GM18868 (cell line): ENCODE data around the gene TNFRSF14.

Experiments used
- ATAC-seq: cut with Tn5 transposase; IDR thresholded peaks from one replicate; pipeline ENCODE4 v1.9.1; 2021; ENCODE audit warnings: mild to moderate bottlenecking, moderate library complexity; ENCODE audit not compliant: unreplicated experiment

Gene TNFRSF14

DNA sequence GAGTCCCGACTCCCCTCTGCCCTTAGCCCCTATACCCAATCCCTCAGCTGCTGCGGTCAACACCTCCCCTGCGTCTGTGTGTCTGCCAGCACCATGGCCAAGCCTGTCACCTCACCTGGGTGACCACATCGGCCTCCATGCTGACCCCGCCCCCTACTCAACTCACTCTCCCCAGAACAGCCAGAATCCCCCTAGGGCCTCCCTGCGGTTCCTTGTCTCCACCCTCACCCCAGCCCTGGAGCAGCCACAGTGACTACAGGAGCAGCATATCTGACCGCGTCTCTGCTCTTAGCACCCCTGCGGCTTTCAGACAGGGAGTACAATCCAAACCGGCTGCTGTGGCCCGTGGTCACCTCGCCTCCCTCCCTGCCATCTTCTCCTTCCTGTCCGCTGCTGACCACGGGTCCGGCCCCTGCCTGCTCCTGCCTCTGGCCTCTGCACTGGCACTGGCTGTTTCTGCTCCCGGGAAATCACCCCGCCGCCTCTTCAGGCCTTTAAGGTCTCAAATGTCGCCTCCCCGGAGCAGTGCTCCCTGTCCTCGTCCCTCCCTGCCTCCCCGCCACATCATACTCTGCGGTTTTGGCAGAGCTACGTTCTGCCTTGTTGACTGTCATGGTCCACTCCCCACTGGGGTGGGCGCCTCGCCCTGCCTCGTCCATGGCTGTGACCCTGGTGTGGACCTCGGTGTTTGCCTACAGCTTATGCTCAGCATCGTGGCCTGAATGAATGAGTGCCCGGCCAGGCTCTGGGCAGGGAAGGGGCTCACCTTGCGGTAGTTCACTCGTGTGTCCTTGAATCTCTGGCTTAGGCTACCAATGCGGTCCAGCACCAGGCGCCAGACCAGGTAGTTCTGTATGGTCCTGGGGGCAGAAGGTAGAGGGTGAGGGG is 41.5 kb downstream of the TNFRSF14 start:
- ATAC-seq = no peak

- ATAC-seq = no peak
Observed at GRCh38 chr1:2598329-2598931, 42.3 kb downstream of the TNFRSF14 start.

DNA sequence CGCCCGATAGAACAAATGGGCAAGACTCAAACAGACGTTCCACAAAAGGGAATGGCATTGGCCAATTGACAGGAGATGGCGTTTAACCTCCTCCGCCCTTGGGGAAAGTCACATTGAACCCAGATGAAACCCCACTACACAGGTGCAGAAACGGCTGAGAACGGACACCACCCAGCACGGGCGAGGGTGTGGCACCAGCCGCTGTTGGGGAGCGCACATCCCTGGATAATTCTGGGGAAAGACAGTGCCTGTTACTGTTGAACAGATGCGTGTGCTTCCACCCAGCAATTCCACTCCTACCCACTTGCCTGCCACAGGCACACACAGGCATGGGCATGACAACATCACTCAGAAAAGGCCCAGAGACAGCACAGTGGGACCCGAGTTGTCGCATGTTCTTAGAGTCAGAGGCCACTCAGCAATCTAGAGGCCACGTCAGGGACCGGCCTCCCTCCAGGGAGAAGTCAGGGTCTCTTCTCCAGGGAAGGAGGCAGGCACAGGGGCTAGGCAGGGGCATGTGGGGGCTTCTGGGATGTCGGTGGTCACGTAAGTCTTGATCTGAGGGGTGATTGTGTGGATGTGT is 45.6 kb downstream of the TNFRSF14 start:
- no peak for ATAC-seq

- ATAC-seq = no peak
Observed at GRCh38 chr1:2602311-2602835, 46.2 kb downstream of the TNFRSF14 start.

DNA sequence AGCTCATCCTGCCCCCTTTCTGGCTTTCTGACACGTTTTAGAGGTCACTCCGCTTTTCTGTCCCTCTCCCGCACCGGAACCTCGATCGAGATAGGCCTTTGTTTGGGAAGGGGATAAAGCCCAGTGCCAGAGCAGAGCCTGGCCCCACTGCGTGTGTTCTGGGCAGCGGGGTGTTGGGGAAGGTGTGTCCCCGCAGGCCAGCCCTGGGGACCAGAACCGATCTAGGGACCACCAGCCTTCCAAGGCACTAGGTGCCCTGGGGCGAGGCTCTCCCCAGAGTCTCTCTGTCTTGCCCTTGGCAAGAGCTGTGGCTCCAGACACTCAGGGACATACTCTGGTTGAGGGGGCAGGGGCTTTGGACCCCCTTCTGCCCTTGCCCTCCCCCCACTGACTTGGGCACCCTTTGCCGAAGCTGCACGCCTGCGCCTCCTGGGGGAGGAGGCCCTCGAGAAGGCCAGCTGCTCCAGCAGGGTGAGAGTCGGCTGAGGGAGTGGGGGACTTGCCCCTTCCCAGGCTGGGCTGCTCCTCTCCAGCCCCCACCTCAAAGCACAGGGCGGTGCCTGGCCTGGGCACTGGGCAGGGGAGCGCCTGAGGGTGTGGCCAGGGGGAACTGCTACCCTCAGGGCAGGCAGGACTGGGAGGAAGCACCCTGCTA is 46.8 kb downstream of the TNFRSF14 start:
- ATAC-seq = no peak

DNA sequence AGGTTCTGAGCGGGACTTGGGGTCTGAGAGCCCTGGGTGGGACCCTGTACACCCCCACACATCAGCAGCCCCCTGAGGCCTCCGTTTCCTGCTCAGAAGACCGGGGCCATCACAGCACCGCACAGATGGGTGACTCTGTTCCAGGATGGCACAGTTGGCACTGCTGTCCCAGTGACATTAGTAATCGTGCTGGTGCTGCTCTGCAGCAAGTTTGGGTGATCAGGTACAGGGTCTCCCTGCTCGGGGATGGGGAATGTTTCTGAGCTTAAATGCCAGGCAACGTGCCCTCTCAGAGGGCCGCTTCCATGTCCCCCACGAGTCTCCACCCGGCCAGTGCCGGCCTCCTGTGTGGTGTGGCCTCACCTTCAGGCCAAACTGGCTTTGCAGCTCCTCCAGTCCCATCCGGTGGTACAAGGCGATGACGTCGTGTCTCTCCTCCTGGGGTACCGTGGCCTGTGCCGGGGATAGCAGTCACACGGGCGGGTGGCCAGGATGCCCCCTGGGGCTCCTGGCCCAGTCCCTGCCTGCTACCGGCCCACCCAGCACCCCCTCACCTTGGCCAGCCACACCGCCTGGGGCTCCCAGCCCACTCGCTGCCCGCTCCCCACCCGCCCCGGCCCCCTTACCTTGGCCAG is 47.5 kb downstream of the TNFRSF14 start:
- no peak for ATAC-seq

GRCh38 chr1:2604156-2604843 is 48.1 kb downstream of the TNFRSF14 start:
- no peak for ATAC-seq

DNA sequence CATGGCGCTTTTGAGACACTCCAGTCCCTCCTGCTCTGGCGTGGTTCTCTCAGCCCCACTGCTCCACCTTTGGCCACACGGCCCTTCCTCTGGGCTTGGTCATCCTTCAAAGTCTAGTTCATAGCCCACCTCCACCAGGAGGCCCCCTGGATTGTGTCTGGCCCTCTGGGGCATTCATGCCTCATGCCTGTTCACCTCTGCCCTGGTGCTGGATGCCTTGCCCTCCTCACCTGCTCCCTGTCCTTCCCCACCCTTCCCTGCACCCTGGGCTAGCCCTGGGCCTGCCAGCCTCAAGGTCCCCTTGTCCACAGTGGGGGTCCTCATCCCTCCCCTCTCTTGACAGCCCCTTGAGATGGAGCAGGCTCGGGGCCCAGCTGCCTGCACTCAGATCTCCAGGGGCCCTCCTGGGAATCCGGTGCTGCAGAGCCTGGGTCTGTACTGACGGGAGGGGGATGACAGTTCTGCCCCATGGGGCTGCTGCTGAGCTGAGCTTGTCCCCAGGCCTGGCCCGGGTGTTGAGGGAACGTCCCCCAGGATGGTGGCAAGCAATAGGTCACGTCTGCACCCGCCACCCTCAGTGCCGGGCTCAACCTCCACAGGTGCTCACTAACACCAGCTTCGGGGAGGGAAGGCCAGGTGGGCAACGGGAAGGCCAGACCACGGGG is 48.8 kb downstream of the TNFRSF14 start:
- ATAC-seq = no peak

- ATAC-seq = no peak
Observed at GRCh38 chr1:2605509-2606395, 49.6 kb downstream of the TNFRSF14 start.

GRCh38 chr1:2606396-2606880 is 50.3 kb downstream of the TNFRSF14 start:
- no peak for ATAC-seq

DNA sequence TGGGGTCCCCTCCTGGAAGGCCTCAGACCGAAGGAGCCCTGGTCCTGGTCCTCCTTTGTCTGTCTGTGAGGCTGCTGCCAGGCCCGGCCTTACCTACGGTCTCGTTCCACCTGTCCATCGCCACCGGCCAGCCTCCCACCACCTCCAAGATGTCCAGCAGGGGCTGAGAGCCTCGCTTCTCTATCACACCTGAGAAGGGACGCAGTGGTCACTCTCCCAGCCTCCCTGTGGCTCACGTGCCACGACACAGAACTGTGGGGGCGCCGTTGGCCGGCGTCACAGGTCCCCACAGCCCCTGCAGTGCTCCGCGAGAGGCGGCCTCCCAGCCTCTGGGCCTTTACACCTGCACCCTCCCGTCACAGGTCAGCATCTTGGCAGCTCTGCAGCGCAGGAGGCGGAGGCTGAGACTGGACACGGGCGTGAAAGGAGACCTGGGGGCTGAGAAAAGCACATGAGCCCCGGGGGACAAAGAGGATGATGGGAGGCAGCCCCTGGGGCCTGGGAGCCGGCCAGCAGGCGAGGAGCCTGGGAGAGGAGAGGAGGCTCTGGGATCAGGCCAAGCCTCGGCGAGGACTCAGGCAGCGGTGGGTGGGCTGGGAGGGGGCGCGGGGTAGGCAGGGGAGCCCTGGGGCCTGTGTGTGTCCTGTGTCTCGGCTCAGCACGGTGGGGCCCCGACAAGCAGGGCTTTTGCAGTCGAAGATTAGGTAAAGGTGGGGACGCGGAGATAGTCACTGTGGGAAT is 50.9 kb downstream of the TNFRSF14 start:
- ATAC-seq = no peak

GRCh38 chr1:2607641-2608091 is 51.5 kb downstream of the TNFRSF14 start:
- no peak for ATAC-seq

GRCh38 chr1:2609319-2610035 is 53.3 kb downstream of the TNFRSF14 start:
- ATAC-seq = no peak

DNA sequence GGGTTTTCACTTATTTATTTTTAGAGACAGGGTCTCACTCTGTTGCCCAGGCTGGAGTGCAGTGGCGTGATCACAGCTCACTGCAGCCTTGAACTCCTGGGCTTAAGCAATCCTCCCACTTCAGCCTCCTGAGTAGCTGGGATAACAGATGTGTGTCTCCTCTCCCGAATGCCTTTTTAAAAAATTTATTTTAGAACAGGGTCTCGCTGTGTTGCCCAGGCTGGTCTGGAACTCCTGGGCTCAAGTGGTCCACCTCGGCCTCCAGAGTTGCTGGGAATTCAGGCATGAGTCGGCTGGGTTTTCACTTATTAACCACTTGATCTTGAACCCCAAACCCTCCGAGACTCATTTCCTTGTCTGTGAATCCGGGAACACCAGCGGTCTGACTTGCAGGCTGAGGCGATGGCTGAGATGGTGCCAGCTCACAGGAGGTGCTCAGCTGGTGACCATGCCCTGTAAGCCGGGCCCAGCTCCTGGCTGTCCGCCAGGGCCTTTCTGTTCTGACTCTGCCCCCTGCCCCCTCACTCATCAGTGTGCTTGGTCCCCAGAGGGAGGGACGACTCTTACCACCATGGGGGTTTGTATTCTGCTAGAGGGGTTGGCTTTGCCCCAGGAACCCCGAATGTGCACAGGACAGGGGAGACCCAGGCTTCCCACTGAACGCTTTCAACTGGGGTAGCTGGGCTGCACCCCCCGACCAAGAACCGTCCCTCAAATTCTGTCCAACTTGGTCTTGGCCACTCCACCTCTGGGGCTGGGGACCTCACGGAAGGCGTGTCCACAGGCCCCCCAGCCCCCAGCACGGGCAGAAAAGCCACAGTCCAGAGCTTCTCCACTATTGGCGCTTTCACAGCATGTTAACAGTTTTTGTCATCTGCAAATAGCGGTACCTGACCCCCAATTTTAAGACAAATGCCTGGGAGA is 54.1 kb downstream of the TNFRSF14 start:
- ATAC-seq = no peak

DNA sequence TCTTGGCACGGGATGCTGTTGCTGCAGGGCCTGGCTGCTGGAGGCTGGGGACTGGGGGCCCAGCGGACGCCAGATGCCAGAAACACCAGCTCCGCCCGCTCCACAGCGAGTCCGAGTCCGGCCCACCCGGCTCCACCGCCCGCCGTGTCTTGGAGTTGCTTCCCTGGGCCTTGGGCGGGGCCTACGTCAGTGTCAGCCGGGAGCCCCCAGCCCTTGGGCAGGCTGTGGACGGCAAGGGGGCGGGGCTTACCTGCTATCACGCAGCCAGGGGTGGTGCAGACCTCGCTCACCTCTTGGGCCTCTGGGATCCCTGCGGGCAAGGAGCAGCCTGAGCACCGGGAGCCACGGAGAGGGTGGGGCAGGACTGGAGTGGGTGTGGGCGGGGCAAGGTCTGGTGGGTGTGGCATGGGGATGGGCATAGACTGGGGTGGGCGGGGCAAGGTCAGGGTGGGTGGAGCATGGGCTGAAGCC is 54.9 kb downstream of the TNFRSF14 start:
- ATAC-seq = no peak
